ENCODE results near the gene AKAP8L.

- TF ChIP-seq POLR2A (IDR thresholded peaks at IDR 0.05), result no peak
- no peak for TF ChIP-seq CTCF (IDR thresholded peaks at IDR 0.05)
Measured at GRCh38 chr19:15464394-15465385, 45.9 kb upstream of the AKAP8L start, which contains the start of gene RASAL3.
